Mucosa of descending colon (tissue), 3 donors: ENCODE data around the gene RNF111. TPM values are rescaled to one million over a fixed set of nuclear protein-coding genes. Genes with fewer than 3 reads are reported as not detected.
A peak's percentile ranks its signal among the peaks of the same experiment; 100 is the strongest.

Source experiments
- ATAC-seq: fragments of 200-7000 bp; cut with Tn5 transposase; one replicate; pipeline ENCODE4 v1.9.1; 2020; ENCODE audit warnings: mild to moderate bottlenecking, moderate library complexity
- DNase-seq, 3 donors: peaks; one replicate each; pipeline ENCODE4 v3.0.0-alpha.2; 2020
- H3K36me3 ChIP-seq: fragments of 200-600 bp; one replicate; pipeline ENCODE4 v1.8.0; 2021; ENCODE audit warnings: low read depth, mild to moderate bottlenecking
- H3K4me1 ChIP-seq: fragments of 200-600 bp; one replicate; pipeline ENCODE4 v1.8.0; 2021; ENCODE audit warnings: low read depth, mild to moderate bottlenecking
- H3K4me3 ChIP-seq: fragments of 200-600 bp; one replicate; pipeline ENCODE4 v1.8.0; 2021; ENCODE audit warnings: mild to moderate bottlenecking
- H3K9me3 ChIP-seq: fragments of 200-600 bp; one replicate; pipeline ENCODE4 v1.8.0; 2021; ENCODE audit warnings: mild to moderate bottlenecking
- CTCF ChIP-seq: fragments of 200-600 bp; IDR thresholded peaks from one replicate; pipeline ENCODE4 v1.8.0; 2022; ENCODE audit warnings: antibody characterized with exemption, mild to moderate bottlenecking
- intact Hi-C, 2 donors: fragments of 100-400 bp; cut with DNase I in 1 of 2; cut with micrococcal nuclease in 1 of 2; formaldehyde crosslinking; loops; one replicate each; pipeline versions ENCODE4 v1.11.0 to v1.11.1; 2022; cut with DNase I, micrococcal nuclease
- long read RNA-seq, 2 donors: library from polyadenylated mRNA; unstranded; transcript quantifications; one replicate each; pipeline ENCODE4 v2.0.0, GENCODE V29; 2019 to 2021
- total RNA-seq, 3 donors: library from RNA; stranded (reverse); fragmentation: NEBNext Ultra II Directional in 2 of 3; extraction: Animal tissue kit (Norgen Biotek cat#: 25700) in 2 of 3; gene quantifications; one replicate each; pipeline versions ENCODE4 v1.2.1 to v1.2.4, GENCODE V29; 2021 to 2023
- donor health status: DM: no; HTN: no; CAD: no; lungs with moderate emphysema.
- donor health status: DM: no; HTN: no; CAD: no.
- donor health status: DM: no; HTN: yes; CAD: no.

RNF111 gene
- 10 to 100 TPM; 25.7 to 39.6 (median 37.8) TPM for total RNA-seq
- long read RNA-seq, donor 1, full-length matches to known transcripts: 2 of 23 reads
- long read RNA-seq, donor 1, partial matches to known transcripts: 10 of 23 reads
- long read RNA-seq, donor 1, other reads (novel, unspliced or antisense): 11 of 23 reads
- long read RNA-seq, donor 2, partial matches to known transcripts: 1 of 3 reads
- long read RNA-seq, donor 2, other reads (novel, unspliced or antisense): 2 of 3 reads

- Histone ChIP-seq H3K9me3 (no peaks in the 10 kb centered on the region), H3K36me3 (no peaks in the 10 kb centered on the region), H3K4me3 (peak within 1 kb of the TSS; percentile 78), H3K4me1 (peaks cover 11% of the 10 kb centered on the region)
- DNase-seq (peak; percentile 91 to 96 (median 92)), ATAC-seq (peak; percentile 99)
- intact Hi-C loops: loop anchor here in 1 of 2 donors (10.0 kb wide), 1 partner anchor 507 kb away; no protein-coding TSS in a partner anchor
- TF ChIP-seq CTCF: no peak
Measured at GRCh38 chr15:58987491-58988005, at the start of gene RNF111. Gene RNF111, plus strand, starts transcription at chr15:58987663. Its CDS starts 43,160 bp downstream, at chr15:59030823.

DNA sequence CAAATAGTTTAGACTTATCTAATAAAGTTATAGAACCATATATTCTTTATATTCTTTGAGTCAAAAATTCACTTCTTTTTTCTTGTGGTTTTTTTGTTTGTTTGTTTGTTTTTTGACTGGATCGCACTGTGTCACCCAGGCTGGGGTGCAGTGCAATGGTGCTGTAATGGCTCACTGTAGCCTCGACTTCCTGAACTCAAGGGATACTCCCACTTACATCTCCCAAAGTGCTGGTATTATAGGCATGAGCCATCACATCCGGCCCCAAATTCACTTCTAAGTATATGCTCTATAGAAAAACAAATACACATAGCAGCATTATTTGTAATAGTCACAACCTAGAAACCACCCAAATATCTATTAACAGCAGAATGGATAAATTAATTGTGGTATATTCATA lies 40.3 kb upstream of the RNF111 start:
- Histone ChIP-seq H3K9me3 (no peaks in the 10 kb centered on the region), H3K36me3 (no peaks in the 10 kb centered on the region), H3K4me1 (no peaks in the 10 kb centered on the region), H3K4me3 (no peak overlapping the region)
- TF ChIP-seq CTCF: no peak
- intact Hi-C loops: no loop called here
- ATAC-seq: no peak
- no peak for DNase-seq

- DNase-seq (no peak), ATAC-seq (peak; percentile 67)
- intact Hi-C loops: no loop called here
- TF ChIP-seq CTCF: no peak
- H3K4me3 ChIP-seq: no peak overlapping the region
- H3K4me1 ChIP-seq: no peaks in the 10 kb centered on the region
- no peaks in the 10 kb centered on the region for H3K9me3 ChIP-seq
- no peaks in the 10 kb centered on the region for H3K36me3 ChIP-seq
Measured at GRCh38 chr15:58951388-58952007, 36.0 kb upstream of the RNF111 start.

DNA sequence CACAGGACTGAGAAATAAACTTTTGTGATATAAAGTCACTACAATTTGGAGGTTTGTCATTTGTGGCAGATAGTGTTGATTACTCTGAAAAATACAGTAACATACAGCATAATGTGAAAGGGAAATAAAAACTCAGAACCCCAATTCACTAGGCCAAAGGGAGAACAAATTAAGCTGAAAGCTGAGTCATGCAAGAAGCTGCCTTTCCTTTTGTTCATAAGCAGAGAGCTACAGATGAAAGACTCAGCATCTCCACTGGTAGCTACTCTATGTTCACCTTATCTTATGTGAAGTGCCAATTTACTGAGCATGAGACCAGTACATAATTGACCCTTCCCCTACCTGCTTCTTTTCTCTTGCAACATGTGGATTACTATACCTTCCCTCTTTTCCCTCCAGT lies 34.7 kb upstream of the RNF111 start:
- no peak for TF ChIP-seq CTCF
- no peaks in the 10 kb centered on the region for H3K9me3 ChIP-seq
- no peaks in the 10 kb centered on the region for H3K4me1 ChIP-seq
- no peak overlapping the region for H3K4me3 ChIP-seq
- ATAC-seq (no peak), DNase-seq (no peak)
- no peaks in the 10 kb centered on the region for H3K36me3 ChIP-seq
- intact Hi-C loops: no loop called here

- TF ChIP-seq CTCF: peak; percentile 34
- H3K4me3 ChIP-seq: no peak overlapping the region
Measured at GRCh38 chr15:58957101-58957973, 30.1 kb upstream of the RNF111 start.

More at GRCh38 chr15:58957101-58957973, 30.1 kb upstream of the RNF111 start:
- Histone ChIP-seq H3K9me3 (no peaks in the 10 kb centered on the region), H3K36me3 (no peaks in the 10 kb centered on the region), H3K4me1 (no peaks in the 10 kb centered on the region)
- ATAC-seq (peak; percentile 84), DNase-seq (peak in 1 of 3 donors; percentile 78)
- intact Hi-C loops: no loop called here
